ENCODE measurements around the gene BRD3OS. TPM values are rescaled to one million over a fixed set of nuclear protein-coding genes. Genes with fewer than 3 reads are reported as not detected.

The BRD3OS gene
- total RNA-seq, 4 donors from 2014 or later: 7.4 to 23.9 (median 13.6) TPM

DNA sequence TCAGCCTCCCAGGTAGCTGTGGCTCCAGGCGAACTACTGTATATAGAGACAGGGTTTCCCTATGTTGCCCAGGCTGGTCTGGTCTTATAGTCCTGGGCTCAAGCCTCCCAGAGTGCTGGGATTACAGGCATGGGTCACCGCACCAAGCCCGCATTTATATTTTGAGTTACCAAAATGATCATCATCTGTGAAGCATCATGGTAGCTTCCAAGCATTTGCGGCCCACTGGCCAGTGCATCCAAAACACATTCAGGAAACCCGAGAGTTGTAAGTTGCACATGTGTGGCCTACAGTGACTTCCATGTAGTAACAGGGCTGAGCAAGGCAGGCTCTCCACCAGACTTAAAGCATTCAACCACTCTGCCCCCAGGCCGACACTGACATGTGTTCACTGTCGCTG is 2.3 kb downstream of the BRD3OS start:
- Histone ChIP-seq H3K27me3 (no peaks in the 10 kb centered on the region), H3K27ac (no peak overlapping the region), H3K4me1 (no peaks in the 10 kb centered on the region), H3K4me3 (no peak overlapping the region), H3K9me3 (no peaks in the 10 kb centered on the region), H3K36me3 (no peaks in the 10 kb centered on the region)
- no peak for TF ChIP-seq POLR2A (IDR thresholded peaks at IDR 0.05)
- TF ChIP-seq, protein P1, sequence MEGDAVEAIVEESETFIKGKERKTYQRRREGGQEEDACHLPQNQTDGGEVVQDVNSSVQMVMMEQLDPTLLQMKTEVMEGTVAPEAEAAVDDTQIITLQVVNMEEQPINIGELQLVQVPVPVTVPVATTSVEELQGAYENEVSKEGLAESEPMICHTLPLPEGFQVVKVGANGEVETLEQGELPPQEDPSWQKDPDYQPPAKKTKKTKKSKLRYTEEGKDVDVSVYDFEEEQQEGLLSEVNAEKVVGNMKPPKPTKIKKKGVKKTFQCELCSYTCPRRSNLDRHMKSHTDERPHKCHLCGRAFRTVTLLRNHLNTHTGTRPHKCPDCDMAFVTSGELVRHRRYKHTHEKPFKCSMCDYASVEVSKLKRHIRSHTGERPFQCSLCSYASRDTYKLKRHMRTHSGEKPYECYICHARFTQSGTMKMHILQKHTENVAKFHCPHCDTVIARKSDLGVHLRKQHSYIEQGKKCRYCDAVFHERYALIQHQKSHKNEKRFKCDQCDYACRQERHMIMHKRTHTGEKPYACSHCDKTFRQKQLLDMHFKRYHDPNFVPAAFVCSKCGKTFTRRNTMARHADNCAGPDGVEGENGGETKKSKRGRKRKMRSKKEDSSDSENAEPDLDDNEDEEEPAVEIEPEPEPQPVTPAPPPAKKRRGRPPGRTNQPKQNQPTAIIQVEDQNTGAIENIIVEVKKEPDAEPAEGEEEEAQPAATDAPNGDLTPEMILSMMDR (IDR thresholded peaks at IDR 0.05): no peak
- intact Hi-C loops (cut with DNase I; ENCODE audit: low total_unique reads): no loop called here
- DNase-seq: no peak

DNA sequence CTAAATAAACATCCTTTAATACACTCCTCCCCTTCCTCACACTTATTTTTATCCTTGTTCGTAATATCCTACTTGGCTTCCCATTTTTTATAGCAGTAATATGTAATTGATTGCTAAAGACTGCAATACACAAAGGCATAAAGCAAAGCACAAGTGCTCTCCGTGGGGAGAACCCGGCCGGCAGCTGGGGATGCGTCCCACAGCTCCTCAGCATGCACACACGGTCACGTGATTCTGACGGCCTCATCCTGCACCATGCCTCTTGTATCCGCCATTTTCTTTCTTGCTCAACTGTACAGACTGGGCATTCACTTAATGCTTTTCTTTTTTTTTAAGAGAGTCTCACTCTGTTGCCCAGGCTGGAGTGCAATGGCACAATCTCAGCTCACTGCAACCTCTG is 2.8 kb downstream of the BRD3OS start:
- H3K27ac ChIP-seq: no peak overlapping the region
- no peak for DNase-seq

DNA sequence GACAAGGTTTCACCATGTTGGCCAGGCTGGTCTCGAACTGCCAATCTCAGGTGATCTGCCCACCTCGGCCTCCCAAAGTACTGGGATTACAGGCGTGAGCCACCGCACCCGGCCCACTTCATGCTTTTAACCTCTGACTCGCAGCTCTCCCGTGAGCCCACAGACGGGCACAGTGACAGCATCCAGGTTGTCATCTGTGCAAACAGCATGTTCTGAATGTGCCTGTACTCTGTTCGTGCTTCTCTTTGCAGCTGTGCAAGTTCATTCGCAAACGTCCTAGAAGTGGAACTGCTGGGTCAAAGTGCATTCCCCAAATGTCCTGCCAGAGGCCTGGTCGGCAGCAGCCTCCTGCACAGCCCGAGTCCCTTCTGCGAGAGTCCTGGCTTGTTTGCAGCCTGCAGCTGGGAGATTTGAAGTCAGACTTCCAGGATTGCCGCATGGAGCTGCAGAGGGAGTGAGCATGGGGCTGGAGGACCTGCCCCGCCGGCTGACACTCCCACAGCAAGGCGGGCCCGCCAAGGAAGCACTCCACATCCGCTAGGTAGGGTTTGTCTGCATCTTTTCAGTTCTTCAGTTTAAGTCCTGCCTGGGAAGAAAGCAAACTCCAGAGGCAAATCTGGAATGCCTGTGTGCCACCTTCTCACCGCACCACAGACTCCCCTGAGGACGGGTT is 3.4 kb downstream of the BRD3OS start:
- TF ChIP-seq, protein P1 (IDR thresholded peaks at IDR 0.05): no peak
- TF ChIP-seq POLR2A (IDR thresholded peaks at IDR 0.05): no peak
- no peaks in the 10 kb centered on the region for H3K36me3 ChIP-seq
- intact Hi-C loops (cut with DNase I; ENCODE audit: low total_unique reads): no loop called here

More for the DNA sequence above, 2.8 kb downstream of the BRD3OS start:
- no peaks in the 10 kb centered on the region for H3K36me3 ChIP-seq
- no peaks in the 10 kb centered on the region for H3K9me3 ChIP-seq
- no peaks in the 10 kb centered on the region for H3K27me3 ChIP-seq
- no peak for TF ChIP-seq POLR2A (IDR thresholded peaks at IDR 0.05)
- TF ChIP-seq, protein P1 (IDR thresholded peaks at IDR 0.05): no peak
- H3K4me1 ChIP-seq: no peaks in the 10 kb centered on the region
- intact Hi-C loops (cut with DNase I; ENCODE audit: low total_unique reads): no loop called here
- no peak overlapping the region for H3K4me3 ChIP-seq

DNA sequence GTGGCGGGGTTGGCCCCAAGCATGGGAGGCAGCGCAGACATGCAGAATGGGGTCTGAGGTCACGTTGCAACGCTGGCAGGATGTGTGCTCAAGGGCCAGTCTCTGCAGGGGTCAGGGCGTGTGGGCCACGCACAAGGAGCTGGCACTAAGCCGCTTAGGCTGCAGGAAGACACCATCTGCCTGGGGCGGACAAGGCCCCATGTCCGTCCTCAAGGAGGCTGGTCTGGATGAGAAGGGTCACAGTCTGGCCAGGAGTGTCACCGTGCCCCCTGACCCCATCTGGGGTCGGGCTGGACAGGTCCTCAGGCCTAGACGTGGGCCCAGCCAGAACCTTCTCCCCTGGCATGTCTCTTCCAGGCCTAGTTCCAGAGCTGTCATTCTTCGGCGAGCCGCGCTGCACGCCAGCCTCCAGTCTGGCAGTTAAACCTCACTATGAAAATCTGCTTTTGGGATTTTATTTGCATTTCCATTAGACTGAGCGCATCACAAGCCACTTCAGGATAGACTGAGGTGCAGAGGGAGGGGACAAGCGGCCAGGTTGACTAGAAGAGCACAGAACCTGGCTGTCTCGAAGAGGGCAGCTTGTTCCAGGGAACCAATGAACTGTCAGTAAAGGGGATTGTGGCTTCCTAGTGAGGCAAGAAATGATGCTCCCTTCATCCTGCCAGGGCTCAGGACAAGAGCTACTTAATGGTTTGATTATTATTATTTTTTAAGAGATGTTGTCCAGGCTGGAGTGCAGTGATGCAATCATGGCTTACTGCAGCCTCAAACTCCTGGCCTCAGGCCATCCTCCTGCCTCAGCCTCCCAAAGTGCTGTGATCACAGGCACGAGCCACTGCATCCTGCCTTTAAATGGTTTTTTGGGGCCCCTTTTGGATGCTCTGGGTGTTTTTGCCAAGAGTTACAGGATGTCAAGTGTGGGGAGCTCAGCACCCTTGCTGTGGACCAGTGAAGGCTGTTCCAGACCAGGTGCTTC is 4.3 kb downstream of the BRD3OS start:
- H3K9me3 ChIP-seq: no peaks in the 10 kb centered on the region
- TF ChIP-seq, protein P1 (IDR thresholded peaks at IDR 0.05): no peak
- TF ChIP-seq POLR2A (IDR thresholded peaks at IDR 0.05): no peak
- no peaks in the 10 kb centered on the region for H3K4me1 ChIP-seq
- H3K36me3 ChIP-seq: no peaks in the 10 kb centered on the region
- intact Hi-C loops (cut with DNase I; ENCODE audit: low total_unique reads): no loop called here
- H3K4me3 ChIP-seq: no peak overlapping the region
- DNase-seq: no peak
- H3K27me3 ChIP-seq: no peaks in the 10 kb centered on the region
- no peak overlapping the region for H3K27ac ChIP-seq

More for the DNA sequence above, 3.4 kb downstream of the BRD3OS start:
- Histone ChIP-seq H3K27ac (no peak overlapping the region), H3K27me3 (no peaks in the 10 kb centered on the region), H3K9me3 (no peaks in the 10 kb centered on the region), H3K4me1 (no peaks in the 10 kb centered on the region), H3K4me3 (no peak overlapping the region)
- DNase-seq: no peak
